Body of pancreas (tissue), 4 donors: ENCODE results near the gene PGGT1B. TPM values are rescaled to one million over a fixed set of nuclear protein-coding genes. Genes with fewer than 3 reads are reported as not detected.

Experiments used
- ATAC-seq: fragments of 150-250 bp; one replicate; pipeline ENCODE4 v1.9.1; 2016
- DNase-seq, 4 donors: peaks; one replicate each; pipeline ENCODE4 v3.0.0-alpha.2; 2019
- H3K27ac ChIP-seq, 4 donors: fragments of 200-600 bp; sonication (generic); 1 replicate in 3 of 4; 2 replicates in 1 of 4; pipeline versions ENCODE4 v1.5.1 to v1.6.1; 2016 to 2019; ENCODE audit warnings: mild to moderate bottlenecking in 1 of 4, mixed read lengths in 1 of 4, moderate library complexity in 1 of 4
- H3K27me3 ChIP-seq, 2 donors: fragments of 200-600 bp; sonication (generic); one replicate each; pipeline ENCODE4 v1.6.0; 2016; ENCODE audit warnings: mild to moderate bottlenecking in 1 of 2
- H3K36me3 ChIP-seq, 2 donors: fragments of 200-600 bp; sonication (generic); replicated peaks in 1 of 2; 2 replicates each; pipeline ENCODE4 v1.5.1; 2016; ENCODE audit warnings: low read depth in 2 of 2; ENCODE audit not compliant: insufficient read depth in 1 of 2
- H3K4me1 ChIP-seq: fragments of 200-600 bp; sonication (generic); one replicate; pipeline ENCODE4 v1.6.0; 2016
- H3K4me3 ChIP-seq, 2 donors: fragments of 200-600 bp; sonication (generic); 1 replicate in 1 of 2; 2 replicates in 1 of 2; pipeline ENCODE4 v1.5.1; 2016 to 2019
- H3K9me3 ChIP-seq, 3 donors: fragments of 200-600 bp; sonication (generic); 1 replicate in 2 of 3; 2 replicates in 1 of 3; pipeline ENCODE4 v1.5.1; 2016
- CTCF ChIP-seq, 7 experiments: fragments of 450-650 bp in 4 of 7; fragments of 200-600 bp in 3 of 7; sonication (generic) in 3 of 7; IDR thresholded peaks; one replicate each; pipeline ENCODE4 v1.5.1; 2016 to 2019; ENCODE audit warnings: antibody characterized with exemption in 7 of 7
- POLR2A ChIP-seq, 3 donors: fragments of 450-650 bp; IDR thresholded peaks; one replicate each; pipeline ENCODE4 v1.6.1; 2016; ENCODE audit warnings: antibody characterized with exemption in 3 of 3, mild to moderate bottlenecking in 2 of 3
- WGBS, 2 donors: methylation state at CpG; one replicate each; pipeline ENCODE4 v1.1.5; 2017; 5-methylcytosine and 5-hydroxymethylcytosine counted together
- intact Hi-C: fragments of 100-400 bp; cut with DNase I; formaldehyde crosslinking; loops from one replicate; pipeline ENCODE4 v1.15.1; 2023
- total RNA-seq, 2 donors: library from RNA; depleted of rRNA; stranded (reverse); fragments of >200 nt; gene quantifications; one replicate each; pipeline ENCODE4 v1.1.0, GENCODE V29; 2016

PGGT1B gene
- total RNA-seq, 2 donors from 2014 or later: 5.6 to 10.9 TPM

GRCh38 chr5:115169487-115170133 lies 93.1 kb downstream of the PGGT1B start, which contains the start of gene TRIM36:
Gene TRIM36, minus strand, starts transcription at chr5:115169908. Its CDS starts 274 bp downstream, at chr5:115169634.
- Histone ChIP-seq H3K9me3 (no peaks in the 10 kb centered on the region), H3K27me3 (no peaks in the 10 kb centered on the region), H3K4me1 (peaks cover 23% of the 10 kb centered on the region)

GRCh38 chr5:115168829-115169486 lies 93.7 kb downstream of the PGGT1B start:
- intact Hi-C loops: no loop called here
- peak in 2 of 4 donors; percentile 29 to 46 for DNase-seq
- no peak for ATAC-seq
- H3K27me3 ChIP-seq: no peaks in the 10 kb centered on the region
- no peak for TF ChIP-seq CTCF (IDR thresholded peaks at IDR 0.05)
- TF ChIP-seq POLR2A (IDR thresholded peaks at IDR 0.05): no peak
- WGBS, 2 donors: 0 to 6% methylated on average over 4 to 41 of the region's 41 CpGs
- peak overlapping the region; percentile 72 to 84 for H3K4me3 ChIP-seq
- no peaks in the 10 kb centered on the region for H3K36me3 ChIP-seq
- peak overlapping the region in 3 of 4 donors; percentile 71 to 84 (median 80) for H3K27ac ChIP-seq
- H3K4me1 ChIP-seq: peaks cover 23% of the 10 kb centered on the region
- no peaks in the 10 kb centered on the region for H3K9me3 ChIP-seq

More at GRCh38 chr5:115169487-115170133, 93.1 kb downstream of the PGGT1B start, which contains the start of gene TRIM36:
- H3K4me3 ChIP-seq: peak within 1 kb of the TSS; percentile 72 to 84
- ATAC-seq (peak; percentile 95), DNase-seq (peak; percentile 96 to 97 (median 96))
- H3K27ac ChIP-seq: peak within 1 kb of the TSS in 3 of 4 donors; percentile 71 to 84 (median 80)
- intact Hi-C loops: no loop called here
- H3K36me3 ChIP-seq: no peaks in the 10 kb centered on the region
- TF ChIP-seq CTCF (IDR thresholded peaks at IDR 0.05) (peak in 3 of 7 experiments; percentile 12 to 27 (median 26)), POLR2A (IDR thresholded peaks at IDR 0.05) (peak; percentile 83 to 95 (median 93))
- 1% methylated on average over 68 of the region's 68 CpGs; no CpG with 5 or more reads in 1 of the 2 donors for WGBS, 2 donors

- TF ChIP-seq POLR2A (IDR thresholded peaks at IDR 0.05) (no peak), CTCF (IDR thresholded peaks at IDR 0.05) (no peak)
- ATAC-seq (no peak), DNase-seq (no peak)
- Histone ChIP-seq H3K4me1 (peaks cover 23% of the 10 kb centered on the region), H3K9me3 (no peaks in the 10 kb centered on the region), H3K27me3 (no peaks in the 10 kb centered on the region), H3K27ac (no peak overlapping the region), H3K4me3 (no peak overlapping the region), H3K36me3 (no peaks in the 10 kb centered on the region)
- intact Hi-C loops: no loop called here
- 95 to 97% methylated on average over 3 to 12 of the region's 12 CpGs for WGBS, 2 donors
Observed at GRCh38 chr5:115166744-115167393, 95.8 kb downstream of the PGGT1B start.

- WGBS, 2 donors: 82 to 86% methylated on average over 5 of the region's 5 CpGs
- TF ChIP-seq CTCF (IDR thresholded peaks at IDR 0.05): no peak
- no peak for TF ChIP-seq POLR2A (IDR thresholded peaks at IDR 0.05)
- H3K27ac ChIP-seq: no peak overlapping the region
- H3K4me3 ChIP-seq: no peak overlapping the region
- intact Hi-C loops: no loop called here
- H3K4me1 ChIP-seq: peaks cover 15% of the 10 kb centered on the region
- H3K27me3 ChIP-seq: no peaks in the 10 kb centered on the region
- DNase-seq: no peak
- no peak for ATAC-seq
- H3K9me3 ChIP-seq: no peaks in the 10 kb centered on the region
- H3K36me3 ChIP-seq: no peaks in the 10 kb centered on the region
Observed at GRCh38 chr5:115165790-115166189, 96.9 kb downstream of the PGGT1B start.
